T-cell (primary cell): Measurements from ENCODE around the gene ZDHHC17. TPM values are rescaled to one million over a fixed set of nuclear protein-coding genes. Genes with fewer than 3 reads are reported as not detected.
A peak's percentile ranks its signal among the peaks of the same experiment; 100 is the strongest.

Source experiments
- ATAC-seq, 4 experiments: fragments of 200-7000 bp in 3 of 4; fragments of 150-1000 bp in 1 of 4; cut with Tn5 transposase; replicated peaks in 1 of 4; 1 replicate in 3 of 4; 2 replicates in 1 of 4; pipeline ENCODE4 v1.10.0; 2021; ENCODE audit warnings: moderate library complexity in 3 of 4, mild to moderate bottlenecking in 2 of 4, moderate number of reproducible peaks in 1 of 4
- CTCF ChIA-PET, 2 donors: fragments of 300-600 bp; sonication (Branson Sonifier 250); formaldehyde crosslinking; loops; one replicate each; lab custom pipeline; 2022; ENCODE audit warnings: antibody characterized with exemption in 2 of 2; lab: Charles Lee
- POLR2A ChIA-PET, 2 donors: fragments of 300-600 bp; sonication (Branson Sonifier 250); formaldehyde crosslinking; loops; one replicate each; lab custom pipeline; 2022; ENCODE audit warnings: antibody characterized with exemption in 2 of 2; lab: Charles Lee
- DNase-seq, 35 experiments: peaks; one replicate each; pipeline versions ENCODE4 v3.0.0 to v3.0.0-alpha.2; 2013 to 2023
- H3K27ac ChIP-seq: one replicate; pipeline ENCODE4 v1.5.1; 2013; ENCODE audit warnings: low read length
- H3K27me3 ChIP-seq, 2 experiments: replicated peaks in 1 of 2; 1 replicate in 1 of 2; 2 replicates in 1 of 2; pipeline versions ENCODE4 v1.6.1 to v1.7.0; 2013; ENCODE audit warnings: low read length in 1 of 2, mixed read lengths in 1 of 2; ENCODE audit not compliant: control insufficient read depth in 2 of 2, insufficient read depth in 2 of 2; ENCODE audit errors: extremely low read depth in 1 of 2
- H3K36me3 ChIP-seq, 2 donors: 1 replicate in 1 of 2; 2 replicates in 1 of 2; pipeline versions ENCODE4 v1.6.1 to v1.7.0; 2013; ENCODE audit warnings: low read length in 1 of 2; ENCODE audit not compliant: control insufficient read depth in 2 of 2, insufficient read depth in 1 of 2; ENCODE audit errors: extremely low read depth in 1 of 2
- H3K4me1 ChIP-seq, 2 experiments: 1 replicate in 1 of 2; 2 replicates in 1 of 2; pipeline versions ENCODE4 v1.6.1 to v1.7.0; 2013; ENCODE audit warnings: low read length in 2 of 2, mixed read lengths in 1 of 2; ENCODE audit not compliant: insufficient read depth in 2 of 2, control insufficient read depth in 1 of 2; ENCODE audit errors: extremely low read depth in 1 of 2
- H3K4me3 ChIP-seq, 2 donors: 1 replicate in 1 of 2; 2 replicates in 1 of 2; pipeline versions ENCODE4 v1.5.1 to v1.7.0; 2013; ENCODE audit warnings: mild to moderate bottlenecking in 2 of 2, low read length in 1 of 2, moderate library complexity in 1 of 2; ENCODE audit not compliant: control insufficient read depth in 1 of 2; ENCODE audit errors: extremely low read depth in 1 of 2
- H3K9me3 ChIP-seq: 2 replicates; pipeline ENCODE4 v1.7.0; 2013
- H3K27ac Mint-ChIP-seq, 2 donors: one replicate each; pipeline ENCODE4 v1.8.0; 2020 to 2021; ENCODE audit warnings: mild to moderate bottlenecking in 2 of 2, mixed read lengths in 2 of 2
- H3K27me3 Mint-ChIP-seq, 2 donors: one replicate each; pipeline ENCODE4 v1.8.0; 2021 to 2022; ENCODE audit warnings: mixed read lengths in 2 of 2
- H3K36me3 Mint-ChIP-seq: one replicate; pipeline ENCODE4 v1.8.0; 2021; ENCODE audit warnings: mixed read lengths
- H3K4me1 Mint-ChIP-seq, 3 donors: one replicate each; pipeline ENCODE4 v1.8.0; 2020 to 2022; ENCODE audit warnings: mixed read lengths in 3 of 3, mild to moderate bottlenecking in 1 of 3
- H3K4me3 Mint-ChIP-seq, 3 donors: one replicate each; pipeline ENCODE4 v1.8.0; 2020 to 2022; ENCODE audit warnings: mild to moderate bottlenecking in 3 of 3, mixed read lengths in 3 of 3, moderate library complexity in 3 of 3
- H3K9me3 Mint-ChIP-seq, 3 donors: one replicate each; pipeline ENCODE4 v1.8.0; 2020 to 2022; ENCODE audit warnings: mixed read lengths in 3 of 3
- WGBS: methylation state at CpG from one replicate; pipeline ENCODE4 v1.1.5; 2013; ENCODE audit warnings: missing lambda C conversion rate; ENCODE audit not compliant: insufficient coverage; 5-methylcytosine and 5-hydroxymethylcytosine counted together
- total RNA-seq, 35 experiments: library from RNA in 6 of 35; stranded (reverse) in 6 of 35; fragments of 120-200 nt in 1 of 35; gene quantifications; one replicate each; pipeline versions ENCODE4 v1.2.1 to v1.2.4 and lab custom pipeline; 2013 to 2026

ZDHHC17 gene
- total RNA-seq, 5 donors from 2014 or later (not counting 1 experiment from before 2014, with no cell fraction given): 39.8 to 58.9 (median 42.9) TPM

DNA sequence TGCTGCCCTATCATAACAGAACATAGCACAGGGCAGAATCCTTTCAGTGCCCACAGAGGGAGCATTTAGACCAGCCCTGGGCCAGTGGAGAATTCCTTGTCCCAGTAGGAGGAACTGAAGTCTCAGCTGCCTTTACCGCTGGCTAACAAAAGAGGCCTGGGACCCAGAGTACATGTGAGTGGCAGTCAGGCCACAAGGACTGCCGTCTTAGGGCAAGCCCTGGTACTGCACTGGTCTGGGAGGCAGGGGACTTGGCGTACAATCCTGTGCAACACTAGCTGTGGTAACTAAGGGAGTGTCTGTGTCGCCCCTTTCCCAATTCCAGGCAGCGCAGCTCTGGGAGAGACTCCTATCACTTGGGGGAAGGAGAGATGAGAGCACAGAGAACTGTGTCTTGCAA, 131.9 kb downstream of the ZDHHC17 start:
- peaks cover 0 to 4% (median 0%) of the 10 kb centered on the region in 3 donors for H3K9me3 Mint-ChIP-seq
- ChIA-PET CTCF (no interaction called here), POLR2A (no interaction called here)
- Histone ChIP-seq H3K36me3 (no peaks in the 10 kb centered on the region), H3K4me1 (peaks cover 0 to 2% of the 10 kb centered on the region in 2 experiments), H3K9me3 (no peaks in the 10 kb centered on the region), H3K27ac (no peak overlapping the region), H3K4me3 (no peak overlapping the region), H3K27me3 (peaks cover 0 to 3% of the 10 kb centered on the region in 2 experiments)
- peaks cover 0 to 7% of the 10 kb centered on the region in 2 donors for H3K27me3 Mint-ChIP-seq
- peaks cover under 1 to 3% (median 3%) of the 10 kb centered on the region in 3 donors for H3K4me1 Mint-ChIP-seq
- H3K36me3 Mint-ChIP-seq: no peaks in the 10 kb centered on the region
- no peak overlapping the region for H3K27ac Mint-ChIP-seq
- ATAC-seq: no peak
- DNase-seq: no peak
- 100% methylated on average over 2 of the region's 5 CpGs for WGBS
- no peak overlapping the region for H3K4me3 Mint-ChIP-seq

GRCh38 chr12:76896274-76896673, 132.4 kb downstream of the ZDHHC17 start:
- Mint-ChIP-seq H3K4me3 (no peak overlapping the region), H3K9me3 (peaks cover 0 to 4% (median 0%) of the 10 kb centered on the region in 3 donors), H3K27me3 (peaks cover 0 to 7% of the 10 kb centered on the region in 2 donors), H3K4me1 (peaks cover 0 to 1% (median under 1%) of the 10 kb centered on the region in 3 donors), H3K27ac (no peak overlapping the region), H3K36me3 (no peaks in the 10 kb centered on the region)
- ChIA-PET CTCF (no interaction called here), POLR2A (no interaction called here)
- ATAC-seq (no peak), DNase-seq (no peak)
- no CpG with 5 or more reads among the region's 1 CpG for WGBS
- H3K36me3 ChIP-seq: no peaks in the 10 kb centered on the region
- H3K4me1 ChIP-seq: no peaks in the 10 kb centered on the region
- H3K4me3 ChIP-seq: no peak overlapping the region
- H3K27ac ChIP-seq: no peak overlapping the region
- peaks cover 0 to 1% of the 10 kb centered on the region in 2 experiments for H3K27me3 ChIP-seq
- no peaks in the 10 kb centered on the region for H3K9me3 ChIP-seq

- Histone ChIP-seq H3K4me1 (peaks cover 6 to 14% of the 10 kb centered on the region in 2 experiments), H3K27ac (no peak overlapping the region), H3K9me3 (no peaks in the 10 kb centered on the region), H3K4me3 (no peak overlapping the region), H3K36me3 (no peaks in the 10 kb centered on the region), H3K27me3 (no peaks in the 10 kb centered on the region)
- DNase-seq (no peak), ATAC-seq (no peak)
- POLR2A ChIA-PET: no interaction called here
- H3K4me1 Mint-ChIP-seq: peaks cover 14 to 20% (median 18%) of the 10 kb centered on the region in 3 donors
- no peak overlapping the region for H3K4me3 Mint-ChIP-seq
- peaks cover 0 to 4% (median 0%) of the 10 kb centered on the region in 3 donors for H3K9me3 Mint-ChIP-seq
- no peaks in the 10 kb centered on the region for H3K27me3 Mint-ChIP-seq
- no peak overlapping the region for H3K27ac Mint-ChIP-seq
- no peaks in the 10 kb centered on the region for H3K36me3 Mint-ChIP-seq
- WGBS: 80% methylated on average over 1 of the region's 1 CpG
- CTCF ChIA-PET: no interaction called here
Observed at GRCh38 chr12:76898442-76898841, 134.5 kb downstream of the ZDHHC17 start.

DNA sequence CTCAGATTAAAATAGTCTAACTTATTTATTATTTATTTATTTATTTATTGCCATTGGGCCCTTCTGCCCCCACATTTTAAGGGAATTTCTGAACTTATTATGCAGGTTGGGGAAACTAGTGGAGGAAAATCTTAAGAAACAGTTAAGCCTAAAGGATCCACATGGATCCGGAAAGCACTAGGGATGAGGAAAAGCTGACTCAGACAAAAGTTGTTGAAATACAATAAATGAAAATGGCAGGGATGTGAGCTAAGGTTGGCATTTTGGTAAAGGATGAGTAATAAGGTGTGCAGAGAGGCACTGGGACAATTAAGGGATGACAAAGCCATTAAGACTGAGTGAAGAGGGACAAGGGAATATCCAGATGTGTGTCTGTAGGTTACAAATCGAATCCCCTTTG, 135.6 kb downstream of the ZDHHC17 start:
- Mint-ChIP-seq H3K27ac (no peak overlapping the region), H3K4me1 (peaks cover 14 to 20% (median 18%) of the 10 kb centered on the region in 3 donors), H3K9me3 (no peaks in the 10 kb centered on the region), H3K36me3 (no peaks in the 10 kb centered on the region), H3K4me3 (no peak overlapping the region), H3K27me3 (no peaks in the 10 kb centered on the region)
- CTCF ChIA-PET: no interaction called here
- POLR2A ChIA-PET: no interaction called here
- H3K9me3 ChIP-seq: no peaks in the 10 kb centered on the region
- no peaks in the 10 kb centered on the region for H3K36me3 ChIP-seq
- DNase-seq (no peak), ATAC-seq (no peak)
- no peaks in the 10 kb centered on the region for H3K27me3 ChIP-seq
- H3K4me3 ChIP-seq: no peak overlapping the region
- 100% methylated on average over 1 of the region's 2 CpGs for WGBS
- H3K27ac ChIP-seq: no peak overlapping the region
- H3K4me1 ChIP-seq: peaks cover 6 to 14% of the 10 kb centered on the region in 2 experiments

GRCh38 chr12:76901628-76902380, 137.9 kb downstream of the ZDHHC17 start:
- Histone ChIP-seq H3K4me3 (no peak overlapping the region), H3K27me3 (no peaks in the 10 kb centered on the region), H3K4me1 (peaks cover 6 to 14% of the 10 kb centered on the region in 2 experiments), H3K36me3 (no peaks in the 10 kb centered on the region), H3K9me3 (no peaks in the 10 kb centered on the region), H3K27ac (no peak overlapping the region)
- H3K27me3 Mint-ChIP-seq: peaks cover 0 to 2% of the 10 kb centered on the region in 2 donors
- peak overlapping the region in 1 of 3 donors; percentile 33 for H3K4me3 Mint-ChIP-seq
- peaks cover 14 to 20% (median 18%) of the 10 kb centered on the region in 3 donors for H3K4me1 Mint-ChIP-seq
- CTCF ChIA-PET: no interaction called here
- no peaks in the 10 kb centered on the region for H3K9me3 Mint-ChIP-seq
- peak in 1 of 4 experiments; percentile 50 for ATAC-seq
- H3K27ac Mint-ChIP-seq: peak overlapping the region in 1 of 2 donors; percentile 53
- DNase-seq: no peak
- POLR2A ChIA-PET: no interaction called here
- no CpG with 5 or more reads among the region's 4 CpGs for WGBS
- no peaks in the 10 kb centered on the region for H3K36me3 Mint-ChIP-seq
